ENCODE results near the gene AGPAT3. TPM values are rescaled to one million over a fixed set of nuclear protein-coding genes. Genes with fewer than 3 reads are reported as not detected.

The AGPAT3 gene
- total RNA-seq, 1 experiment from 2014 or later: 58.3 TPM

DNA sequence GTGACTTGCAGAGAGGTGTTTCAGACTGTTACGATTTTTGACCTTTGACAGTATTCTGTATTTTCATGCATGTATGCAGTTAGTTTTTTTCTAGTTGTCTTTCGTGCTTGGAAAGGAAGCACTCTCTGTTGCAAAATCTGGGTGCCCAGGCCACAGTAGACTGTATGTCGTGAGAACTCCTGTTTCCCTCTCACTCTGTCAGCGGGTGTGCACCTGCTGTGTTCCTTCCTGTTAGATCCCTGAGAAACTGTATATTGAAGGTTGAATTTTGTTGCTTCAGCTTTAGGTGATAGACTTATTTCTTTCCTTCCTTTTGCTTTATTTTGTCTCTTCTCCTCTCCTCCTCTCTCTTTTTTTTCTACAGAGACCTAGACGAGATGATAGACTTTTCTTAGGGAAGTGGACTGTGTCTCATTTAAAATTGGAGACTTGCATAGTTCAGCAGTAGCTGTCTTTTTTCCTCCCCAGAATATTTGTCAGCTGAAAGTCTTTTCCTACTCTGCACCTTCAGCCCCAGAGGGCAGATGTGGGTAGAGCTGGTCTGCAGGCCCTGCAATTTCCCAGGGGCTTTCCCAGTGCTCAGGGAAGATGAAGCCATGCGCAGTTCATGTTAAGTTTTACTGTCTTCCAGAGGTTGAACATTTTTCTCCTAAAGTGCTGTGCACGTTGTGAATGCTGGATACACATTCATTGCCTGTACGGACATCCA lies 148.5 kb downstream of the AGPAT3 start:
- TF ChIP-seq CTCF (IDR thresholded peaks at IDR 0.05; ENCODE audit: unreplicated experiment): no peak
- H3K4me1 Mint-ChIP-seq (ENCODE audit: insufficient read depth, unreplicated experiment): peaks cover 23% of the 10 kb centered on the region
- ChIA-PET CTCF (interaction anchor here (1.5 kb wide), 1 partner anchor 38 kb away, joined by 7 read pairs; no protein-coding TSS in a partner anchor), POLR2A (interaction anchor here (0.6 to 1.6 kb wide), 10 partner anchors 10 to 284 kb away, joined by 3 to 6 read pairs (median 3); partner anchors contain the start of gene RRP1)
- no peaks in the 10 kb centered on the region for H3K9me3 Mint-ChIP-seq (ENCODE audit: unreplicated experiment)
- peak overlapping the region; percentile 86 for H3K4me3 Mint-ChIP-seq (ENCODE audit: unreplicated experiment)
- peak overlapping the region; percentile 84 for H3K27ac Mint-ChIP-seq (ENCODE audit: low read depth, unreplicated experiment)
- peak; percentile 28 for DNase-seq (ENCODE audit: unreplicated experiment)
- H3K36me3 Mint-ChIP-seq (ENCODE audit: insufficient read depth, unreplicated experiment): peaks cover 7% of the 10 kb centered on the region
- no peaks in the 10 kb centered on the region for H3K27me3 Mint-ChIP-seq (ENCODE audit: insufficient read depth, unreplicated experiment)
- intact Hi-C loops (cut with micrococcal nuclease): no loop called here
- BruUV-seq (replicated peaks): TSS peak; percentile 29

DNA sequence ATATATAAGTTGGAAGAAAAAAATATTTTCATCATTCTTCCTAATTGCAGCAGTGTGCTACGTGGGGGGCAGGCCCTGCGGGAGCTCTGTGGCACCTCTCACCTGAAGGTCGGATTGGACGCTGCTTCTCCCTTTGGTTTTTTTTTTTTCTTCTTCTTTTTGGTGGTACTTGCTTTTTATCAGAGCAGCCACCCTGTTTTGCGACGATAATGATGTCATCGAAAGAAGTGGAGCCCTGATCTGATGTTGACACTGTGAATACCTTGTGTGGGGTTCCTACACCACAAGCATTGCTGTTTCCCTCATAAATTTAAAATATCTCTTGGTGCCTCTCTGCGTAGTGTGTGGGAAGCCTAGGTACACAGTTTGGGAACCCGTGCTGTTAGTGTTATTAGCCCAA lies 152.6 kb downstream of the AGPAT3 start:
- intact Hi-C loops (cut with micrococcal nuclease): no loop called here
- H3K4me3 Mint-ChIP-seq (ENCODE audit: unreplicated experiment): no peak overlapping the region
- BruUV-seq (replicated peaks): no TSS peak

GRCh38 chr21:44018127-44018526 lies 153.1 kb downstream of the AGPAT3 start:
- H3K4me1 Mint-ChIP-seq (ENCODE audit: insufficient read depth, unreplicated experiment): peaks cover 25% of the 10 kb centered on the region
- POLR2A ChIA-PET: interaction anchor here (0.6 to 0.7 kb wide), 2 partner anchors 11 to 1118 kb away, joined by 5 read pairs; no protein-coding TSS in a partner anchor
- BruUV-seq (replicated peaks): no TSS peak

More for the DNA sequence above, 152.6 kb downstream of the AGPAT3 start:
- Mint-ChIP-seq H3K4me1 (ENCODE audit: insufficient read depth, unreplicated experiment) (peaks cover 25% of the 10 kb centered on the region), H3K36me3 (ENCODE audit: insufficient read depth, unreplicated experiment) (peaks cover 7% of the 10 kb centered on the region), H3K27me3 (ENCODE audit: insufficient read depth, unreplicated experiment) (no peaks in the 10 kb centered on the region), H3K9me3 (ENCODE audit: unreplicated experiment) (no peaks in the 10 kb centered on the region), H3K27ac (ENCODE audit: low read depth, unreplicated experiment) (no peak overlapping the region)
- no peak for TF ChIP-seq CTCF (IDR thresholded peaks at IDR 0.05; ENCODE audit: unreplicated experiment)
- DNase-seq (ENCODE audit: unreplicated experiment): no peak
- ChIA-PET CTCF (no interaction called here), POLR2A (interaction anchor here (0.6 kb wide), 2 partner anchors 104 to 1118 kb away, joined by 3 to 5 read pairs; no protein-coding TSS in a partner anchor)

More at GRCh38 chr21:44018127-44018526, 153.1 kb downstream of the AGPAT3 start:
- Mint-ChIP-seq H3K27me3 (ENCODE audit: insufficient read depth, unreplicated experiment) (no peaks in the 10 kb centered on the region), H3K36me3 (ENCODE audit: insufficient read depth, unreplicated experiment) (peaks cover 7% of the 10 kb centered on the region), H3K9me3 (ENCODE audit: unreplicated experiment) (no peaks in the 10 kb centered on the region), H3K4me3 (ENCODE audit: unreplicated experiment) (no peak overlapping the region), H3K27ac (ENCODE audit: low read depth, unreplicated experiment) (no peak overlapping the region)
- intact Hi-C loops (cut with micrococcal nuclease): no loop called here
- TF ChIP-seq CTCF (IDR thresholded peaks at IDR 0.05; ENCODE audit: unreplicated experiment): no peak
- DNase-seq (ENCODE audit: unreplicated experiment): no peak
- CTCF ChIA-PET: no interaction called here

Measured in MCF 10A (cell line).